Caco-2 (cell line): Measurements from ENCODE around the gene AUTS2. TPM values are rescaled to one million over a fixed set of nuclear protein-coding genes. Genes with fewer than 3 reads are reported as not detected.

Source experiments
- BruUV-seq: library from RNA; stranded (reverse); fragments of 400-500 nt; replicated peaks from 2 replicates; lab custom pipeline; 2021; lab: Mats Ljungman, UMichigan
- CTCF ChIA-PET: fragments of 300-600 bp; sonication (Branson Sonifier 250); formaldehyde crosslinking; loops from one replicate; lab custom pipeline; 2022; ENCODE audit warnings: antibody characterized with exemption; lab: Charles Lee
- POLR2A ChIA-PET: fragments of 300-600 bp; sonication (Branson Sonifier 250); formaldehyde crosslinking; loops from one replicate; lab custom pipeline; 2022; ENCODE audit warnings: antibody characterized with exemption; lab: Charles Lee
- DNase-seq, 2 experiments: peaks; one replicate each; pipeline versions ENCODE4 v3.0.0 to v3.0.0-alpha.2; 2020 to 2022
- H3K27me3 ChIP-seq: replicated peaks from 2 replicates; pipeline ENCODE4 v1.6.0; 2011; ENCODE audit warnings: low read length; ENCODE audit not compliant: control insufficient read depth, insufficient read depth
- H3K36me3 ChIP-seq: 2 replicates; pipeline ENCODE4 v1.5.1; 2011; ENCODE audit warnings: low read length; ENCODE audit not compliant: control insufficient read depth, insufficient read depth
- H3K4me1 ChIP-seq: fragments of 250-450 bp; sonication (Bioruptor Pico); 2 replicates; pipeline ENCODE4 v1.5.1; 2020; ENCODE audit warnings: mild to moderate bottlenecking
- H3K4me3 ChIP-seq: 2 replicates; pipeline ENCODE4 v1.5.1; 2011; ENCODE audit warnings: low read depth, mild to moderate bottlenecking, control low read depth, low read length
- H3K9me3 ChIP-seq: fragments of 250-450 bp; sonication (Bioruptor Pico); 2 replicates; pipeline ENCODE4 v1.5.1; 2020; ENCODE audit warnings: mild to moderate bottlenecking, moderate library complexity
- H3K27ac Mint-ChIP-seq: one replicate; pipeline ENCODE4 v1.8.0; 2022; ENCODE audit warnings: mixed read lengths; ENCODE audit not compliant: unreplicated experiment
- H3K27me3 Mint-ChIP-seq: one replicate; pipeline ENCODE4 v1.8.0; 2022; ENCODE audit warnings: mixed read lengths; ENCODE audit not compliant: insufficient read depth, unreplicated experiment
- H3K36me3 Mint-ChIP-seq: one replicate; pipeline ENCODE4 v1.8.0; 2022; ENCODE audit warnings: mild to moderate bottlenecking, mixed read lengths; ENCODE audit not compliant: insufficient read depth, unreplicated experiment
- H3K4me1 Mint-ChIP-seq: one replicate; pipeline ENCODE4 v1.8.0; 2022; ENCODE audit warnings: low read depth, mixed read lengths; ENCODE audit not compliant: unreplicated experiment
- H3K4me3 Mint-ChIP-seq: one replicate; pipeline ENCODE4 v1.8.0; 2022; ENCODE audit warnings: mild to moderate bottlenecking, moderate library complexity, mixed read lengths; ENCODE audit not compliant: unreplicated experiment
- H3K9me3 Mint-ChIP-seq: one replicate; pipeline ENCODE4 v1.8.0; 2022; ENCODE audit warnings: mixed read lengths; ENCODE audit not compliant: unreplicated experiment
- intact Hi-C: fragments of 100-400 bp; cut with micrococcal nuclease; formaldehyde crosslinking; loops from one replicate; pipeline ENCODE4 v1.10.0; 2022; ENCODE audit not compliant: unreplicated experiment
- total RNA-seq: library from RNA; stranded (reverse); gene quantifications from 2 replicates; pipeline ENCODE4 v1.2.3, GENCODE V29; 2022
- TF ChIP-seq, protein P1 (sequence below), 2 experiments: fragments of 200-600 bp in 1 of 2; IDR thresholded peaks; 1 replicate in 1 of 2; 2 replicates in 1 of 2; pipeline versions ENCODE4 v1.5.1 to v1.8.0; 2011 to 2022; ENCODE audit warnings: antibody characterized with exemption in 1 of 2, control low read depth in 1 of 2, inconsistent platforms in 1 of 2, low read depth in 1 of 2, low read length in 1 of 2, mild to moderate bottlenecking in 1 of 2, moderate library complexity in 1 of 2; ENCODE audit not compliant: insufficient read depth in 1 of 2, severe bottlenecking in 1 of 2, unreplicated experiment in 1 of 2

The AUTS2 gene
- total RNA-seq, 1 experiment from 2014 or later, result 37.1 TPM

DNA sequence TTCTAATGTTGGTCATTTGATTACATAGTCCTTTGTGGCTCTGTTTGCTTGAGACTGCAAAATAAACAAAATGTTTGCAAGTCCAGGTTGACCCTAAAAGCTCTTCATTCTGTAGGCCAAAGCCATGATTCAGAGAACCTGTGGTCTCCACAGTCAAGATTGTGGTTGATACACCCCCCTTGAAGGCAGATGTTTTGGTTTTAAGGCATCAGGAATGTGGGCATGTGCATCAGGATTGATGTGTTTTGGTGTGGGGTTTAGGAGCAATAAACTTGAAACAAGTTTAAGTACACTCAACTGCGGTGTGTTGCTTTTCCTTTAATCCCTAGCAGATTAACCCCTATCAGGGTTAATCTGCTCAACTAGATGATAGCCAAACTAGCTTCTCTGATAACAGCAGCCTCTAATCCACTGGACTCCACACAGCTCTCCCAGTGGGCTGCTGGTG is 1154.5 kb downstream of the AUTS2 start:
- TF ChIP-seq, protein P1, sequence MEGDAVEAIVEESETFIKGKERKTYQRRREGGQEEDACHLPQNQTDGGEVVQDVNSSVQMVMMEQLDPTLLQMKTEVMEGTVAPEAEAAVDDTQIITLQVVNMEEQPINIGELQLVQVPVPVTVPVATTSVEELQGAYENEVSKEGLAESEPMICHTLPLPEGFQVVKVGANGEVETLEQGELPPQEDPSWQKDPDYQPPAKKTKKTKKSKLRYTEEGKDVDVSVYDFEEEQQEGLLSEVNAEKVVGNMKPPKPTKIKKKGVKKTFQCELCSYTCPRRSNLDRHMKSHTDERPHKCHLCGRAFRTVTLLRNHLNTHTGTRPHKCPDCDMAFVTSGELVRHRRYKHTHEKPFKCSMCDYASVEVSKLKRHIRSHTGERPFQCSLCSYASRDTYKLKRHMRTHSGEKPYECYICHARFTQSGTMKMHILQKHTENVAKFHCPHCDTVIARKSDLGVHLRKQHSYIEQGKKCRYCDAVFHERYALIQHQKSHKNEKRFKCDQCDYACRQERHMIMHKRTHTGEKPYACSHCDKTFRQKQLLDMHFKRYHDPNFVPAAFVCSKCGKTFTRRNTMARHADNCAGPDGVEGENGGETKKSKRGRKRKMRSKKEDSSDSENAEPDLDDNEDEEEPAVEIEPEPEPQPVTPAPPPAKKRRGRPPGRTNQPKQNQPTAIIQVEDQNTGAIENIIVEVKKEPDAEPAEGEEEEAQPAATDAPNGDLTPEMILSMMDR (IDR thresholded peaks at IDR 0.05; ENCODE audit: insufficient read depth in 1 of 2, low read depth in 1 of 2, low read length in 1 of 2, severe bottlenecking in 1 of 2, unreplicated experiment in 1 of 2), result no peak
- BruUV-seq, result no TSS peak
- H3K27ac Mint-ChIP-seq, result no peak overlapping the region
- Histone ChIP-seq H3K36me3 (no peaks in the 10 kb centered on the region), H3K9me3 (no peaks in the 10 kb centered on the region), H3K4me3 (no peak overlapping the region), H3K4me1 (no peaks in the 10 kb centered on the region), H3K27me3 (no peaks in the 10 kb centered on the region)
- DNase-seq, result no peak
- H3K4me3 Mint-ChIP-seq, result no peak overlapping the region
- H3K27me3 Mint-ChIP-seq, result no peaks in the 10 kb centered on the region
- peaks cover 7% of the 10 kb centered on the region for H3K4me1 Mint-ChIP-seq
- no peaks in the 10 kb centered on the region for H3K9me3 Mint-ChIP-seq
- POLR2A ChIA-PET, result no interaction called here
- peaks cover 12% of the 10 kb centered on the region for H3K36me3 Mint-ChIP-seq
- intact Hi-C loops, result no loop called here
- CTCF ChIA-PET, result no interaction called here

DNA sequence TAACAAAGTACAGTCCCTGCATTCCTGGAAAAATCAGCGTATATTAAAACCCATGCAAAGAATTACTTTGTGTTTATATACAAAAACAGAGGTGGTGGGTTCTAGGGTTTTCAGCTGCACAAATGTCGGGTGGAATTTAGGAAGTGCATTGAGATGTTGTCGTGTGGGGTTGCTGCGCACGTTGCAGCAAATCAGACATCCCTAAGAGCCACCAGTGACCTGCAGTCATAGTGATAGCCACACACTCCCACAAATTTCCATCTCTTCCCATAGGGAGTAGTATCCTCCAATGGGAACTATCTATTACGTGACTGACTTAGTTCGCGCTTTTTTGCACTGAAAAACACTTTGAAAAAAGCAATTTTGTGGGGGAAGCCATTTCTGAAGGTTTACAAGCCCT is 1158.5 kb downstream of the AUTS2 start:
- BruUV-seq, result no TSS peak
- intact Hi-C loops, result no loop called here
- no peaks in the 10 kb centered on the region for H3K36me3 ChIP-seq
- Mint-ChIP-seq H3K4me3 (no peak overlapping the region), H3K4me1 (peaks cover 5% of the 10 kb centered on the region), H3K36me3 (peaks cover 4% of the 10 kb centered on the region), H3K27me3 (no peaks in the 10 kb centered on the region), H3K27ac (no peak overlapping the region), H3K9me3 (no peaks in the 10 kb centered on the region)
- H3K27me3 ChIP-seq, result no peaks in the 10 kb centered on the region
- no peak overlapping the region for H3K4me3 ChIP-seq
- TF ChIP-seq, protein P1 (IDR thresholded peaks at IDR 0.05; ENCODE audit: insufficient read depth in 1 of 2, low read depth in 1 of 2, low read length in 1 of 2, severe bottlenecking in 1 of 2, unreplicated experiment in 1 of 2), result no peak
- ChIA-PET CTCF (no interaction called here), POLR2A (no interaction called here)
- no peak for DNase-seq
- no peaks in the 10 kb centered on the region for H3K9me3 ChIP-seq
- H3K4me1 ChIP-seq, result no peaks in the 10 kb centered on the region

DNA sequence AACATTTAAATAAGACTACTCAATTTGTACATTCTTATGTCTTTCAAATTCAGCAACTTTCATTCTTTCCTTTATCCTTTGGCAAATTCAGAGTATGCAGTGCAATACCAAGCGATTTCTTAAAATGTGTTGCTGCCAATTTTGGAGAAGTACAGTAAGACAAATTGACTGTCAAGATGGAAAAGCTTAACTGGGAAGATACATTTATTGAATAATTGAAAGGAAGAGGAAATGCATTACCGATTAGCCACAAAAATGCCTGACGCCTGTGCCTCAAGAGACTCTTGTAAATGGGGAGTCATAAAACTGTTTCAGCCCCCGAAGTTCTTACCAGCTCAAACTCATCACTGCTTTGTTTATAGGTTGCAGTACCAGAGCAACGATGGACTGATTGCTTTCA is 1160.4 kb downstream of the AUTS2 start:
- H3K27me3 ChIP-seq, result no peaks in the 10 kb centered on the region
- CTCF ChIA-PET, result no interaction called here
- no peak overlapping the region for H3K4me3 ChIP-seq
- DNase-seq, result no peak
- no peaks in the 10 kb centered on the region for H3K9me3 Mint-ChIP-seq
- H3K36me3 ChIP-seq, result no peaks in the 10 kb centered on the region
- no peak overlapping the region for H3K4me3 Mint-ChIP-seq
- no peaks in the 10 kb centered on the region for H3K4me1 Mint-ChIP-seq
- no peaks in the 10 kb centered on the region for H3K9me3 ChIP-seq
- H3K27ac Mint-ChIP-seq, result no peak overlapping the region
- POLR2A ChIA-PET, result no interaction called here
- H3K36me3 Mint-ChIP-seq, result peaks cover under 1% of the 10 kb centered on the region
- H3K4me1 ChIP-seq, result no peaks in the 10 kb centered on the region
- BruUV-seq, result no TSS peak
- intact Hi-C loops, result loop anchor here (2.0 kb wide), 1 partner anchor 42 kb away; no protein-coding TSS in a partner anchor
- TF ChIP-seq, protein P1 (IDR thresholded peaks at IDR 0.05; ENCODE audit: insufficient read depth in 1 of 2, low read depth in 1 of 2, low read length in 1 of 2, severe bottlenecking in 1 of 2, unreplicated experiment in 1 of 2), result no peak
- H3K27me3 Mint-ChIP-seq, result no peaks in the 10 kb centered on the region
